ENCODE data around the gene LHFPL2.

DNA sequence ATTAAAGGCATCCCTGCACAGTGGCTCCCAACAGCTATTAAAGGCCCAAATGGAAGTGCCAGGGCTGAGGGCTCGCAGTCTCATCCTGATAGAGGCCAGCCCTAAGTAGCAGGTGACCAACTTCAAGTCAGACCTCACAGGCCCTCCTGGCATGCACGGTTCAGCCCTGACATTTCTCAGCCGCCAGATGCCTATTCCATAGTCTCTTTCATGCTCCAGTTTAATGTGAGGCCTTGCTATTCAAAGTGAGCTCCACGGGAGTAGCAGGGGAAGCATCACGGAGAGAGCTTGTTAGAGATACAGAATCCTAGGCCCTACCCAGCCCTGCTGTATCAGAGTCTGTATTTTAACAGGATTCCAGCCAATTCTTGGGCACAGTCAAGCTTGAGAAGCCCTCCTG lies 11.1 kb downstream of the LHFPL2 start:
- TF ChIP-seq, protein P1, sequence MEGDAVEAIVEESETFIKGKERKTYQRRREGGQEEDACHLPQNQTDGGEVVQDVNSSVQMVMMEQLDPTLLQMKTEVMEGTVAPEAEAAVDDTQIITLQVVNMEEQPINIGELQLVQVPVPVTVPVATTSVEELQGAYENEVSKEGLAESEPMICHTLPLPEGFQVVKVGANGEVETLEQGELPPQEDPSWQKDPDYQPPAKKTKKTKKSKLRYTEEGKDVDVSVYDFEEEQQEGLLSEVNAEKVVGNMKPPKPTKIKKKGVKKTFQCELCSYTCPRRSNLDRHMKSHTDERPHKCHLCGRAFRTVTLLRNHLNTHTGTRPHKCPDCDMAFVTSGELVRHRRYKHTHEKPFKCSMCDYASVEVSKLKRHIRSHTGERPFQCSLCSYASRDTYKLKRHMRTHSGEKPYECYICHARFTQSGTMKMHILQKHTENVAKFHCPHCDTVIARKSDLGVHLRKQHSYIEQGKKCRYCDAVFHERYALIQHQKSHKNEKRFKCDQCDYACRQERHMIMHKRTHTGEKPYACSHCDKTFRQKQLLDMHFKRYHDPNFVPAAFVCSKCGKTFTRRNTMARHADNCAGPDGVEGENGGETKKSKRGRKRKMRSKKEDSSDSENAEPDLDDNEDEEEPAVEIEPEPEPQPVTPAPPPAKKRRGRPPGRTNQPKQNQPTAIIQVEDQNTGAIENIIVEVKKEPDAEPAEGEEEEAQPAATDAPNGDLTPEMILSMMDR (IDR thresholded peaks at IDR 0.05): no peak
- no peak for TF ChIP-seq POLR2A (IDR thresholded peaks at IDR 0.05)

Data from uterus (tissue), 2 donors.